H1 (cell line): ENCODE results near the gene NFATC1.

Experiments used
- CTCF ChIP-seq, 3 experiments: IDR thresholded peaks; 1 replicate in 2 of 3; 2 replicates in 1 of 3; pipeline versions ENCODE4 v1.5.1 to v1.6.1; 2011; ENCODE audit warnings: low read length in 3 of 3, mild to moderate bottlenecking in 3 of 3, inconsistent platforms in 2 of 3, low read depth in 1 of 3, moderate library complexity in 1 of 3; ENCODE audit not compliant: insufficient read depth in 1 of 3; ENCODE audit errors: control extremely low read depth in 1 of 3
- EZH2 ChIP-seq: fragments of 200-600 bp; sonication (generic); IDR thresholded peaks from 2 replicates; pipeline ENCODE4 v1.7.1; 2012; ENCODE audit warnings: low read depth, mild to moderate bottlenecking, moderate library complexity, low read length, inconsistent platforms; ENCODE audit not compliant: severe bottlenecking
- FOSL1 ChIP-seq: IDR thresholded peaks from 2 replicates; pipeline ENCODE4 v1.6.1; 2011; ENCODE audit warnings: mild to moderate bottlenecking, low read depth, low read length, moderate library complexity; ENCODE audit not compliant: insufficient read depth
- HDAC6 ChIP-seq: IDR thresholded peaks from one replicate; pipeline ENCODE4 v1.7.1; 2012; ENCODE audit warnings: low read depth, mild to moderate bottlenecking, inconsistent platforms, low read length, moderate library complexity
- POLR2AphosphoS5 ChIP-seq: IDR thresholded peaks from 2 replicates; pipeline ENCODE4 v1.6.1; 2011; ENCODE audit warnings: low read depth, low read length
- RBBP5 ChIP-seq: IDR thresholded peaks from 2 replicates; pipeline ENCODE4 v1.7.1; 2012; ENCODE audit warnings: low read depth, mild to moderate bottlenecking, inconsistent platforms, low read length, moderate library complexity, borderline replicate concordance
- SRF ChIP-seq: IDR thresholded peaks from 2 replicates; pipeline ENCODE4 v1.6.1; 2011; ENCODE audit warnings: mild to moderate bottlenecking, low read depth, low read length, moderate library complexity
- TBP ChIP-seq: IDR thresholded peaks from 2 replicates; pipeline ENCODE4 v1.6.1; 2011; ENCODE audit warnings: low read depth, low read length, improper control_type of control experiment
- TEAD4 ChIP-seq: IDR thresholded peaks from 2 replicates; pipeline ENCODE4 v1.6.1; 2012; ENCODE audit warnings: low read depth, low read length, inconsistent platforms, mixed read lengths

- no peak for TF ChIP-seq EZH2
- no peak for TF ChIP-seq TBP
- no peak for TF ChIP-seq CTCF (IDR thresholded peaks at IDR 0.05; ENCODE audit: control extremely low read depth in 1 of 3, insufficient read depth in 1 of 3, low read depth in 1 of 3, low read length in 3 of 3)
- TF ChIP-seq FOSL1 = no peak
- no peak for TF ChIP-seq SRF
- no peak for TF ChIP-seq POLR2AphosphoS5
- no peak for TF ChIP-seq RBBP5
- no peak for TF ChIP-seq TEAD4
- no peak for TF ChIP-seq HDAC6
Measured at GRCh38 chr18:79510731-79511241, 115.1 kb downstream of the NFATC1 start.
